ENCODE results near the gene KIAA1958.

DNA sequence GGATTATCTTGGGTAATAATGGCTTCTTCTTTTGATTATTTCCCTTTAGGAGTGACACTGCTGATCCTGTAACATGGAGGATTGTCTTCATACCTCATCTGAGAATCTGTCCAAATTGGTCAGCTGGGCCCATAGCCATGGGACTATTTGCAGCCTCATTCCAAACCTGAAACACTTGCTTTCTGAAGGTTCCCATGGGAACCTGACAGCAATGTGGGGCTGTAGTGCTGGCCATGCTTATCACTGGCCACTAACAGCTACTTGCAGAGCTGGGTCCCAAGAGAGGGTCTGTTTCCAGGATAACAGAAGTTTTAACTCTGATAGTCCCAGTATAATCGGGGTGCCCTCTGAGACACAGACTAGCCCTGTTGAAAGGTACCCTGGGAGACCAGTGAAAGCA lies 87.4 kb downstream of the KIAA1958 start:
- TF ChIP-seq POLR2A (IDR thresholded peaks at IDR 0.05), result no peak
- TF ChIP-seq, protein P1, sequence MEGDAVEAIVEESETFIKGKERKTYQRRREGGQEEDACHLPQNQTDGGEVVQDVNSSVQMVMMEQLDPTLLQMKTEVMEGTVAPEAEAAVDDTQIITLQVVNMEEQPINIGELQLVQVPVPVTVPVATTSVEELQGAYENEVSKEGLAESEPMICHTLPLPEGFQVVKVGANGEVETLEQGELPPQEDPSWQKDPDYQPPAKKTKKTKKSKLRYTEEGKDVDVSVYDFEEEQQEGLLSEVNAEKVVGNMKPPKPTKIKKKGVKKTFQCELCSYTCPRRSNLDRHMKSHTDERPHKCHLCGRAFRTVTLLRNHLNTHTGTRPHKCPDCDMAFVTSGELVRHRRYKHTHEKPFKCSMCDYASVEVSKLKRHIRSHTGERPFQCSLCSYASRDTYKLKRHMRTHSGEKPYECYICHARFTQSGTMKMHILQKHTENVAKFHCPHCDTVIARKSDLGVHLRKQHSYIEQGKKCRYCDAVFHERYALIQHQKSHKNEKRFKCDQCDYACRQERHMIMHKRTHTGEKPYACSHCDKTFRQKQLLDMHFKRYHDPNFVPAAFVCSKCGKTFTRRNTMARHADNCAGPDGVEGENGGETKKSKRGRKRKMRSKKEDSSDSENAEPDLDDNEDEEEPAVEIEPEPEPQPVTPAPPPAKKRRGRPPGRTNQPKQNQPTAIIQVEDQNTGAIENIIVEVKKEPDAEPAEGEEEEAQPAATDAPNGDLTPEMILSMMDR (IDR thresholded peaks at IDR 0.05), result no peak

All from Peyer's patch (tissue), 4 donors.